EH (cell line): ENCODE measurements around the gene SH3RF3.

Experiments used
- DNase-seq: peaks from one replicate; pipeline ENCODE4 v3.0.0-alpha.2; 2015; ENCODE audit warnings: low read depth

SH3RF3 gene

DNA sequence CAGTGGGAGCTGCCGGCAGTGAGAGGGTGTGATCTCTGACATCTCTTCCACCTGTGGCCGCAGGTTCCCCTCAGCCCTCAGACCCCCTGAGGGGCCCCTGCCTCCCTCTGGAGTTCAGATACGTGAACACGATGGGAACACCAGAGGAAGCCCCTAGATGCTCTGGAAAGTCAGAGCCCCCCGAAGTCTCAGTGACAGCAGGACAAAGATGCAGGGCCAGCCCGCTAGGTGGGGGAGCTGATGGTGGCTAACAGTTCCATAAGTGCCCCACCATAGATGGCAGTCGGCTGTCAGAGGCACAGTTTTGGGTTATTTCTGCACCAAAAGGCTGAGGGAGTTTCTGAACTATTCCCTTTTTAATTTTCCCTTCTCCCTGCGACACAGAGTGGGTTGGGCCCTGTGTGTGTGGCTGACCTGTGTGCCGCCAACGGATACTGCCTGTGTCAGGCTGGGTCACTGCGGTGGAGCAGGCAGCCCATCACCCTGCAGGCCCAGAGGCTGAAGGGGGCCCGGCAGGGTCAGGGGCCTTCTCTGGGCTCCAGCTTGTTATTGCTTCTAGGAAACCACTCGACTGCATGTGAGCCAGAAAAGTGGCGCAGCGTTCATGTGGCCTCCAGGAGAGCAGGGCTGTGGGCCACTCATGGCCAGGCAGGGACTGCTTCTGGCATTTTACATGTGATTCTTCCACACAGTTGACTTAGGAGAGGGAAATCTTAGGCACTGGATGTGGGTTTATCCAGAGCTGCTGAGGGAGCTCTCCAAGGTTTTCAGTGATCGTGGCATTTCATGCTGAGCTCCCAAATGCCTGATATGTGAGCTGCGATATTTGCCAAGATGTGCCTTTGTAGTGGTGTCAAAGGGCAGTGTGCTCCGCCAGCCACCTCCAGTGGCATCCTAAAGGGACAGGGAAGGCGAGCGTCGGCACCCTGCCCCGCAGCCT, 225.1 kb downstream of the SH3RF3 start:
- no peak for DNase-seq

DNA sequence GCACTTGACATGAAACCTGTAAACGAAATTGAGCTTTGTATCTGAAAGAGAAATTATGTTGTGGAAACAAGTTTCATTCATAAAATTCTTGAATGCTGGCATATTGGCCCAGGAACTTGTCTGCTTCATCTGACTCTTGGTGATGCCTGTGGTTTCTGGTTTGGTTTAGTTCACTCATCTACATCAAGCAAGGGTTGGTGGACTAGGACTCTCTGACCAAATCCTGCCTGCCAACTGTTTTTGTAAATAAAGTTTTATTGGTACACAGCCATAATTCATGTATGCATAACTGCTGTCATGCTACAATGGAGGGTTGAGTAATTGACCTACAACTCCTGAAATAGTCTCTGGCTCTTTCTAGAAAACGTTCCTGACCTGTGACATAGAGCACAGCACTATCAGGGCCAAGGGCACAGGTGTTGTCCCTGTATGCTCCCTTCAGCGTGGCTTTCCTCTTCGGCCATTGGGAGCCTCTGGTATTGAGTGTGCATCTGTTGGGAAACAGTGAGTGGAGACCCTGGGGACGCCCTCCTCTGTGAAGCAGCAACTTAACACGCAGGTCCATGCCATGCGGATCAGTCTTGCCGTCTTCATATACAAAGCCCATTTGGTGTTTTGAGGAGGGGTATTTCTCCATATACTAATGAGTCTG, 226.3 kb downstream of the SH3RF3 start:
- DNase-seq, result no peak

DNA sequence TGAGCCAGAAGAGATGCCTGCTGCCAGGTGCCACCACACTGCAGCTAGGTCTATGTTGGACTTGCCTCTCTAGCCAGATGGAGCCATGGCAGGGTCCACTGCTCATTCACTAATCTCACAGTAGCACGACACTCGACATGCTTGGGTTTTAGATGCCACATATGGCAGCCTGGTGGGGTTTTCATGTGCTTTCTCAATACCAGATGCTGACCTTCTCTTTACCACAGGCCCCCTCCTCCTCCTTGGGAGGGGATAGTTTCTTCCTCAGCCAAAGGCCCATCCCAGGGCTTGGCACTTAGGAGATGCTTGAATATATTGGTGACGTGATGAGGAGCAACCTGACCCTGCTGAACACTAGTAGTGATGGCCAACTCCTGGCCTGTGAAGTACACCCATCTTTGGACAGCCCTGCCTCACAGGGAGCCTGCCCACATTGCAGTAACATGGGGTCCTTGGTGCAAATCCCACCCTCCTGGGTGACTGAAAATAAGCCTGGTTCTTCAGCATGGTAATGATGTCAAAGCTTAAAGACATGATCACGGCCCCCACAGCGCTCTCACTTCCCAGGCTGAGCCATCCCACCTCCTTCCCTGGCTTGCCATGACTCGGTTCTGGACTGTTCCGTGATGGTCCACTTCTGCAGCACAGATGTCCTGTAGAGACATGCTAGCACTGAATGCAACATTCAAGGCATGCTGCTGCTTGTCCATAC, 227.5 kb downstream of the SH3RF3 start:
- DNase-seq, result no peak

DNA sequence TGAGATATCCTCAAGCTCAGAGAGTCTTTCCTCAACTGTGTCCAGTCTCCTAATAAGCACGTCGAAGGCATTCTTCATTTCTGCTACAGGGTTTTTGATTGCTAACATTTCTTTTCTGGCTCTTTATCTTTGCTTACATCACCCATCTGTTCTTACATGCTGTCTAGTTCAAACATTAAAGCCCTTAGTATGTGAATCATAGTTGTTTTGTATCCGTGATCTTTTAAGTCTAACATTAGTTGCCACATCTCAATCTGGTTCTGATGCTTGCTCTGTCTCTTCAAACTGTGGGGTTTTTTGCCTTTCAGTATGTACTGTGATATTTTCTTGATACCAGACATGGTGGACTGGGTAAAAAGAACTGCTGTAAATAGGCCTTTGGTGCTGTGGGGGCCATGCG, 235.2 kb downstream of the SH3RF3 start:
- no peak for DNase-seq

DNA sequence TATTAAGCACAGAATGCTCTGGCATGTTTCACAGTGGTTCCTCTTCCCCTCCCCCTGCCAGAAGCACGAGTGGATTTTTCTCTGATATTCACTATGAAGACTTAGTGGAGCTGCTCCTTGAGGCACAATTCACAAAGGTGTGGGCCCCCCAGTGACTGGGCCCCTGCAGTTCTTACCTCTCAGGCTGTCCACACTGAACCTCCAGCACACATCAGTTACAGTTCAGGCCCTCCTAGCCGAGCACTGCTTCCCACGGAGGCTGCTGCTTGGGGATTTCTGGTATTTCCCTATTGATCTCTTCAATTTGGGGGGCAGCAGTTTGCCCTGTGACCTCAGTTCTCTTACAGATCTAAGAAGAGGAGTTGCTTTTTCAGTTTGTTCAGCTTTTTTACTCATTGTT, 236.1 kb downstream of the SH3RF3 start:
- DNase-seq, result no peak

DNA sequence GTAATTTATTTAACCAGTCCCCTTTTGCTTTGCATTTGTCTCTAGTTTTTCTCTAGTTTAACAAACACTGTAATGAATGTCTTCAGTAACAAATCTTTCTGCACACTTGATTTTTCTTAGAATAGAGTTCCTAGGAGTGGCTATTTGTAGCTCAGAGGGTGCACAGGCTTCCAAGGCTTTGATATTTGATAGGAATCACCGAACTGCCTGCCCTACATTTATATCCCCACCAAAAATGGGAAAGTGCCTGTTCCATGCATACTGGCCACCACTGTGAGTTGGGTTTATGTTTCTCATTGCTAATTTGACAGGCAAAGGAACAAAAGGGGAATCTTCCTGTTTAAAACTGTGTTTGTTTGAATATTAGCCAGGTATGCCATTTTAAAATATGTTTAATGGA, 238.7 kb downstream of the SH3RF3 start:
- DNase-seq, result no peak

DNA sequence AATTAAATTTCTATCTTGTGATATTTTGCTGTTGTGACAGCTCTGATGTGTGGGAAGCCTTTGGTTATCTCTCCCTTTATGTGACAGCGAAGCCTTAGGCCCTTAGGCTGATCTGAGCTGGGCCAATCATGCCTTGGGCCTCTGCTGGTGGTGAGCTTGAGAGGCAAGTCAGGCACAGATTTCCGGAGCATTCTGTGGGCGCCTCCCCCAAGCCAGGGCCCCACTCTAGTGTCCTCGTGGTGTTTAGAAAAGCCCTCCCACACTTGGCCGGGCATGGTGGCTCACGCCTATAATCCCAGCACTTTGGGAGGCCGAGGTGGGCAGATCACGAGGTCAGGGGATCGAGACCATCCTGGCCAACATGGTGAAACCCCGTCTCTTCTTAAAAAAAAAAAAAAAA, 239.8 kb downstream of the SH3RF3 start:
- DNase-seq, result no peak

DNA sequence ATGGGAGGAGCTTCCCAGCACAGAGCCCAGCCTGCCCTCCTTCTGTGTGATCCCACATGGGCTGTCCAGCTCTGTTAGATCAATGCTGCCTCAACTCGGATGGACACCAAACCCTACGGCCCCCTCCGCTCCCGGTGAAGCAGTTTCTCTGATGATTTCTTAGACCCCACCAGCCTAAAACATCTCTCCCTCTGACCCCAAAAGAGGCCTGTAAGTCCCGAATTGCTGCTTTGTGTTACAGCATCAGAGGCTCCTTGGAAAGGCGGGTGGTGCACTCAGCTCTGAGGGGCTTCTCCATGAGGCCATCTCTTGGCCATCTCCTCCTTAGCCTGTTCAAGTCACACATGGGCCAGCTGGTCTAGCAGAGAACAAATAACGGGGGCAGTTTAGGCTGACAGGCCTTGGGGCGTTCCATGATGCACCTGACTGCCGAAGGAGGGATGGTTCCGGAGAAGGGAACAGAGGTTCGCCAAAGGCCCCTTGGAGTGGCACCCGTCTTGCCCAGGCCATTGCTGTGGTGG, 240.7 kb downstream of the SH3RF3 start:
- DNase-seq, result no peak

DNA sequence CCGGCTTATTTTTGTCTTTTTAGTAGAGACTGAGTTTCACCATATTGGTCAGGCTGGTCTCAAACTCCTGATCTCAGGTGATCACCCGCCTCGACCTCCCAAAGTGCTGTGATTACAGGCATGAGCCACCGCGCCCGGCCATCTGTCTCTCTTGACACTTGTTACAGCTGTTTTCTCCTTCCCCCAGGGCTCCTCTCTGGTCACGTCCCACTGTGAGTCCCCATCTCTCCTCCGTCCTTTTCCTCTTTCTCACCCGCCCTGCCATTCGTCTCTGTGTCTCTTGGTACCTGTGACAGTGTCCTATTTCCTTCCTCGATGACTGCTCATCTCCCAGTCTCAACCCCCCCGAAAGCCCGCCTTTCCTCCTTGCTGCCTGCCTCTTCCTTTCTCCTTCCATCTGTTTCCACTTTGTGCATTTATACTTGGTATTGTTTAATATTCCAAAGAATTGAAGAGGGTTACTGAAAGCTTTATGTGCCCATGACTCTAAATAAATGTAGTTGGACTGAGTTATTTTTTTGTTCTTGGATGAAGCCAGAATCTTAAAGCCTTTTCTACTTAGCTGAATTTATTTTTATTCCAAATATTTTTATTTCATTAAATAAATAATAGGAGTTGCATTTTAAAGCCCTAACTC, 241.5 kb downstream of the SH3RF3 start:
- DNase-seq, result no peak

DNA sequence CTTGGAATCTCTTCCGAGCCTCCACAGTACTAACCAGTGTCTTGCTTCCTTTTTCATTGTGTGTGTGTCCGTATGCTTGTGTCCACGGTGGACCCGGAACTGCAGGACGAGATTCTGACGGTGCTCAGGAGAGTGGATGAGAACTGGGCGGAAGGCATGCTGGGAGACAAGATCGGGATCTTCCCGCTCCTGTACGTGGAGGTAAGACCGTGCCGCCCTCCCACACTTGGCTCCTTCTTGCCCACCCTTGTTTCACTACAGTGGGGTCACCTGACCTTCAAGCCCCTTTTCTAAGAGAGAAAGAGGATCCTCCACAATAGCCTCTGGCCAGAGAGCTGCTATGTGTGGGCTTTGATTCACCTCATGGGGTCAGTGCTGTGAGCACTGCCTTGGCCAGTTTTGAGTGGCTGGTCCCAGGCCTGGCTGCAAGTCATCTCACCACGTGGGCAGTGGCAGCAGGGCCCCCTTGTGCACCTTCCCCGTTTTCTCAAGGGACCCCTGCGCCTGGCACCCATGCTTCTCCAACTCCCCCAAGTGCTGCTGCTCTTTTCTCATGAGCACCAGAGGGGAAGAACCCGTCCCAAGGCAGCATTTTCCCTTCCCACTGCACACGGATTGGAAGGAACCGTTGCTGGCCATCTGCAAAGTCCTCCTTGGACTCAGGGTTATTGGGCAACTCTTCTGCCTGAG, 242.6 kb downstream of the SH3RF3 start:
- DNase-seq, result no peak

DNA sequence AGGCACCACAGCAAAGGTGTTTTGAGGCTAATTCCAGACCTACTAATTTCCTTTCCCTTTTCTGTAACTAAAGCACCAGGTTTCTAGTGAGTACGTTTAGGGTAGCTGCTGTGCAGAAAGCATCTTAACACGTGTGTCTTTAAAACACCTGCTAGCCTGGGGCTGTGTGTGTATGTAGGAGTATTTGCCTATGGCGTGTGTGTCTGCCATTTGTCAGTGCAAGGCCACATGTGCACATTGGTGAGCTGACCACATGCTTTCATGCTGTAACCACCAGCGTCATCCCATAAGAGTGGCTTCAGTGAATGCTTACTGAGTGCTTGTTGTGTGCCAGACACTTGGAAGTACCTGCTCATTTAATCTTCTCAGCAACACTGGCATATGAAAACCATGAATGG, 243.2 kb downstream of the SH3RF3 start:
- DNase-seq, result no peak

DNA sequence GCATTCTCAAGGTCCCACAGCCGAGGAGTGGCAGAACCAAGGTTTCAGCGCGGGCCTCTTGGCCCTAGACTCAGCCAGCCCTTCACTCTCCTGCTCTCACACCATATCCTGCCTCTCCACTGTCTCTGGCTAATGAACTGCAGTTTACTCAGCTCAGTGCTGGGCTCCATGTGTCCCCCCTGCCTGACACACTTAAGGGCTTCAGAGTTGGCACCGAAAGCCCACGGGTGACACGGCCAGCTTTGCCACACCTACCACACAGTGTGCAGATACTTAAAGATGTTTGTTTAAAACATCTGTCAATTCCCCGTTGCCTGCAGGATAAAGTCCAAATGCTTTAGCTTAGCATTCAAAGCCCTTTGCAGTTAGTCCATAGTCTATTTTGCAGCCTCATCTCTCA, 243.6 kb downstream of the SH3RF3 start:
- no peak for DNase-seq

DNA sequence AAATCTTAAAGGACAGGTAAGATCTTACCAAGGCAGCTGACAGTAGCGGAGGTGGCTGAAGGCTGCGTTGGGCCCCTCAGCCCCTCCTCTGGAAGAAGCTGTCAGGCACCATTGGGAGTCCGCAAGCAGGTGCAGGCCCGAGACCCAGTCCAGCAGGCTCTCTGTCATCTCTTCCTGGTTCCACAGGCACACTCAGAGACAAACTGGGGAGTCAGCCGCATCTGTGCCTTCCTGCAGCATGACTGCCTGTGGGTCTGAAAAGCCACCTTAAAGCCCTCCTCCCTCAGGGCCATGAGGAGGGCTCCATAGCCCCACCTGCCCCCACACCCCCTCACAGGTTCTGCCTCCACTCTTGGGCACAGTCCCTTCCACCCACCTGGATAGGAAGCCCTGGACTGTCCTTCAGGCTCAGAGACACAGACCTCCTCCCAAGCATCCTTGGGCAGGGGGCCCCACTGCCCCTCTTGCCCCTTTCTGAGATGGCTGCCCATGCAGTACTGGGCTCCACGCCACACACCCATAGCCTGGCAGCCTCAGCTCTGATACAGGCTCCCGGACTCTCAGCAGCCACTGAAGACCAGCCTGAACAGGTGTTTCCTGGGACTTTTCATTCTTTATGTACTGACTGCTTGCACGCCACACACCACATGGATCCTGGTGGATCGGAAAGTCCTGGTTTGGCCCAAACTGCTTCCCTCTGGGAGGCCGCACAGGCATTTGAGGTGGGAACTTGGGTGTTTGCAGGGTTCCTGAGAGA, 245.0 kb downstream of the SH3RF3 start:
- DNase-seq, result no peak

DNA sequence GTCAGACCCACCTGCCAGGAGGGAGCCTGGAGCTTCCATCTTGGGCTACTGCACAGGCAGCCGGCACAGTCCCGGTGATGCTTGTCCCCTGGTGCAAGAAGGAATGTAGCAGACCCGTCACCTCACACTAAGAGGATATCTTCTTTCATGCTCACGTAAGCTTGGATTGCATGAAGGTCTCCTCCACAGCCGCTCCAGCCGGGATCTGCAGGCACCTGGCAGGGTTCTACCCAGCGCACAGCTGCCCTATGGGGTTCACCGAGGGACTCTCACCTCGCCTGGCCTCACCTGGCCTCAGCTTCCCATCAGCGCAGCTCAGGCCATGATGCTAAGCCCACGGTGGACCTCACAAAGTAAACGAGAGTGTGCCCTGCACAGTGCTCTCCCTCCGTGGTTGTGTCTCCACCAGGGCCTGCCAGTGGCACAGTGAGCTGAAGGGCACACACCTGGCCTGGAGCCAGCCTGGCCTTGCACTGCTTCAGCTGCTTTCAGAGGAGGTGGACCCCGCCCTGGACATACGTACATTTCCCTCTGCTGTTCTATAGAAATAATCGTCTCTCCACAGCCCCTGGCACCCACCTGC, 245.6 kb downstream of the SH3RF3 start:
- no peak for DNase-seq

DNA sequence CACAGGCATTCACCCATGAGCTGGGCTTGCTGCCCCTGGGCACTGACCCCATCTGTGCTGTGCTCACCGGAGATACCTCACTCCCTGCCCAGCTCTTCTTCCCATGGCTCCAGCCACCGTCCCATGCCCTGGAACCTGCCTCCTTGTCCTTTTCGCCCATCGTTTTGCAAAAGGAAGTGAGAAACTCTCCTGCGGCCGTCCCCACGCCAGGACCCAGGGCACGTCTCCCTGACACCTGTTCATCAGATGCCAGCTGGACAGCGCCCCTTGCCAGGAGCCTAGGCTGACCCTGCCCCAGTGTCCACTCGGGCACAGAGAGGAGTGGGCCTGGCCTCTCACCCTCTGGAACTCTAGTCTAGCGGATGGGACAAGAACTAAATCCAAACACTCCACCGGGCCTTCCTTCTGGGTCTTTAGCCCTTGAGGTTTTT, 246.1 kb downstream of the SH3RF3 start:
- DNase-seq, result no peak

DNA sequence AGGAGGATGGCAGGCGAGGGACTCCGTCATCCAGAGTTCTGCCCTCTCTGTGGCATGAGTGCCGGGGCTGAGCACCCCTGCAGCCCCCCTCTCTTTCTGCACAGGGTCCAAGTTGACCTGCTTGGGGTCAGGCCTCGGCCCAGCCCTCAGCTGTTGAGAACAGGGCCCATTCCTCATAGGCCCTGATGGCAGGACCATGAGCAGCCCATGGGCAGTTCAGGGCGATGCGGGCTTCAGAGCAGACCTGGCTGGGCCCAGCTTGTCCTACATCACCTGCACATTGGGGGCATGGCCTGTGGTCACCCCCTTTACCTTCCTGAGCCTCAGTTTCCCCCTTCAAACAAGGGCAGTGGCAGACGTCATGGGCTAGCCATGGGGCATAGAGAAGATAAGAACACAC, 246.7 kb downstream of the SH3RF3 start:
- no peak for DNase-seq

DNA sequence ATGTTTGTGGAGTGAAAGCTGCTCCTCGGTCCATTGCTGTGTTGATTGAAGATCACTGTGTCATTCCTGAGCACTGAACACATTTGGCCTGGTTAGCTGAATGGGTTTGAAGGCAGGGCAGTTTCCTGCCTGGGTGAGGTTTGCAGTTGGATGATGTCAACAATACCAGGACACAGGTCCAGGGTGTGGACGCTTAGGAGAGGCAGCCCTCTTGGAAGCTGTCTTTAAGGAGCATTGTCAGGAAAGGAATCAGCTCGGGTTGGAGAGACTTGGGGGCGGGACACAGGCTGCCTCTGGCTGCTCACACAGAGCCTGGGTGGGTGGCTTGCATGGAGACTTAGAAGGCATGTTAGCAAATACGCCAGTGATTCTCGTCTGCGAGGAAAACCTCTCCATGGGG, 247.1 kb downstream of the SH3RF3 start:
- DNase-seq, result peak; percentile 56

DNA sequence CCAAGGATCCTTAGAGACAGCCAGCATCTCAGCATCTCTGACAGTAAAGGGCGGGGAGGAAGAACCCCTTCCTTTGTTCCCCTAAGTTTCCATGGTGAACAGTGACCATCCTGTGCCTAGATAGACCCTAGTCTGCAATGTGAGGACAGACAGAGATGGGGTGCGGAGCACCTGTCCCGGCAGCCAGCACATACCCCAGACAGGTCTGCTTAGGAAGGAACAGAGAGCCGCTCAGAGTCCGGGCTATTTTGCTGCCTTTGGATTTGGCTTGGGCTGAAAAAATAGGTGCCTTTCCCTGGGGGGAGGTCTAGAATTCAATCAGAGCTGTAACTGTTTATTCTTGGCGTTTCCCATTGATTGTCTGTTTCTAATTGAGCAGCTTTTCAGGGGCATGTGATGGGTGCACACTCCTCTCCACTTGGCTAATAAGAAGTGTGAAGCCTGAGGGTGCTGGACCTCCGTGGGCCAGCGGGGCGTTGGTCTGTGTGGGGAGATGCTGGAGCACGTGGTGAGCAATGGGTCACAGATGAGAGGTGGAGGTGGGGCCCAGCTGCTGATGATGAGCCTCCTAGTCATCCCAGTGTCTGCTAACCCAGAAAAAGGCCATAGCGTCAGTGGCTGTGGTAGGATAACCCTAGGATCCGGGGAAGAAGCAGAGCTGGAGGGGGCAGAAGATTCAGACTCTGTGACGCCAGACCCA, 247.9 kb downstream of the SH3RF3 start:
- peak; percentile 38 for DNase-seq

DNA sequence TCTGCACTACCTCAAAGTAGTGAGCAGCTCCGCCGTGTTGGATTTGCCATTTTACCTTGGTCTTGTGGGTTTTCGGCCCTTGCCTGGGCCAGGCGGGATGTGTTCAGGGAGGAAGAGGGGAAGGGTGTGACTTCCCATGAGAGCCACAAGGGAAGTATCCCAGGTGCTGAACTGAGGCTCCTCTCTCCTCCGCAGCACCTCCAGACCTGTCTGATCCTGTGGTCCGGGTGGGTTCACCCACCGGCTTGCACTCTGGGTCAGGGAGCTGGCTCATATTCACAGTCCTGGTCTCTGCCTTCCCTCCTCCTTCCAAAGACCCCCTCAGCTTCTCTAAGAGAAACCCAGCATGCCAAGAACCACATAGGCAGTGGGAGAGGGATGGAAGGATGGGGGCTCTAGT, 249.0 kb downstream of the SH3RF3 start:
- no peak for DNase-seq

DNA sequence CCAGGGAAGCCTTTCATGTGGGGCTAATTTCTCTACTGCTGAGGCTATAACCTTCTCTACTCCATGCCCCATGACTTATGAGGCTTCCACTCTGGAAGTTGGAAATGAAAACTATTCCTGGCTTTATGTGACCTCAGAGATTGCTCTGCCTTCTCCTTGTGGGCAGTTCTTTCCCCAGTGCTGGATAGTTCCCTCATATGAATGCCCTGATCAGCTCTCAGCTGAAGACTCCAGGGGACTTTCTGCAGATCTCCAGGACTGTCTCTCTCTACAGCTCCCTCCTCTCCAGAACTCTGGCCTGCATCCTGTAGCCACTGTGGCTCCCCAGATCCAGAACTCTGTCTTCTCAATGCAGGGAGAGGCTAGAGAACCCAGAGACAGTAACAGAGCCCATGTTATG, 249.7 kb downstream of the SH3RF3 start:
- peak; percentile 30 for DNase-seq
